ENCODE measurements around the gene OR1N2.
"Not testable (repeated sequence)": the region's sequence is repeated elsewhere in the genome, so short reads cannot be mapped to it uniquely, and the experiment has no call there.

The OR1N2 gene

DNA sequence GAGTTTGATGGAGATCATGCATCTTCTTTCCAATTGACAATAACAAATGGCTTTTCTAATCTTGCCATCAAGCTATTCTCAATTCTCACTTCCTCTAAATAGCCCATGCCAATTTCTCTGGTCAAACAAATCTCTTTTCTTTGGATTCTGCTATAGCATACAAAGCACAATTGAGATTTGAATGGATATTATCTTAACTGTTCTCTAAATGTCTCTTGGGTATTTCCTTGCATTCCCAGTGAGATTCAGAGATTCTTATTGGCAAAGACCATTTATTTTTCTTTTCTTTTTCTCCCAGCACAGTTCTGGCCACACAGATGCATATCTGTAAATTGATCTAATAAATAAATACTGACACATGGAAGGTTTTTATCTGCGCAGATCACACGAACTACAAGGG, at the start of gene OR1N2:
TSS of gene OR1N2 (plus strand) at position 301 of the 400 bp plus-strand sequence. CDS start 100 bp downstream, outside the sequence.
- DNase-seq = no peak

DNA sequence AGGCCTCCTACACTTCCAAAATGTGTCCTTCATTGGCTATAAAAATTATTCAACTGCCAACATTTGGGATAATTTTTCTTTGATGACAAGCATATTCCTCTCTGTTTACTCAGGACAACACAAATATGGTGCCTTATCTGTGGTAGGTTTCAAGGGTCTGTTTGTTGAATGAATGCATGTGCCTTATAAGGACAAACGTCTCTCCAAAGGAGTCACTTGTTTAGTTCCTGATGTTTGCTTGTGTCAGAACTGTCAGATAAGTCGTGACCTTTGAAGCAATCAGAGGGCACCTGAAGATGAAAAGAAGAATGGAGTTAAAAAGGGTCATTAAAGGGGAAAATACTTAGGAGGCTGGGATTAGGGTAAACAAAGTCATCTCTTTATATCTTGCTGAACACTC, 45.9 kb upstream of the OR1N2 start:
- DNase-seq = no peak

GRCh38 chr9:122510502-122510901, 42.4 kb upstream of the OR1N2 start, which contains the start of gene OR1J2:
OR1J2 (plus strand) TSS chr9:122510802; CDS start chr9:122510802, 0 bp downstream.
- DNase-seq = no peak

- DNase-seq = no peak
These were observed 34.7 kb upstream of the OR1N2 start for GRCh38 chr9:122518226-122518625.

DNA sequence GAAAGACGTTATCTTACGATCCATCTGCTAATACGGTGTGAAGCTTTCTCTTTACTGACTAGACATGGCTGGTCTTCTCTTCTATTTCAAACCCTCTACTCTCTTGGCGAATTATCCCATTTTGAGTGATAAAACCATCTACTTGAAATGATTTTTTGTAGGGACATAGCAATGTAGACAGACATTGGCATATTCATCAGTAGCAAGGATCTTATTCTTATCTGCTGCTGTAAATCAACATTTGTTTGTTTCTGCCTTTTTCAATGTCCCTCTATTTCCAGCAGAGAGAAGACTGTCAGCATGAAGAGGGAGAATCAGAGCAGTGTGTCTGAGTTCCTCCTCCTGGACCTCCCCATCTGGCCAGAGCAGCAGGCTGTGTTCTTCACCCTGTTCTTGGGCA, 34.1 kb upstream of the OR1N2 start, which contains the start of gene OR1J4:
TSS of gene OR1J4 (plus strand) at position 301 of the 400 bp plus-strand sequence. CDS start at position 301, 0 bp downstream.
- DNase-seq = no peak

GRCh38 chr9:122519376-122519775, 33.5 kb upstream of the OR1N2 start:
- no peak for DNase-seq

- DNase-seq = no peak
These were observed 26.3 kb upstream of the OR1N2 start for GRCh38 chr9:122526602-122527001.

DNA sequence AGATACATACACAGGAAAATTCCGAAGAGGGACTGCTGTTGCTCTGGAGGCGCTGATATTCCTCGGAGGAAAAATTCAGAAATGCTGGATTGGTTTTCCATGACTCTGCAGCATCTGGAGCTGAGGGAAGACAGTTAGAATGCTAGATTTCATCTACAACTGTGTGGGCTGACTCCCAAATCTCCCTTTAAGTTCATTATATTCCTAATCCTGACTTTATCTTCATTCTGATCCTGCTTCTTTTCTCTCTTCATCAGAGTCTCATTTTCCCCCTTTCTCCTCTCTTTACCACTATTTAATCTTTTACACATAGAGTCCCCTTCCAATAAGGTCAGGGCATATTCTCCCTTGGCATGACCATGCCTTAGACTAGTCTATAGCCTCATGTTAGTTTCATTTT, 25.7 kb upstream of the OR1N2 start, which contains the start of gene OR1N1:
TSS of gene OR1N1 (minus strand) at position 101 of the 400 bp plus-strand sequence. CDS start at position 101, 0 bp downstream.
- no peak for DNase-seq

DNA sequence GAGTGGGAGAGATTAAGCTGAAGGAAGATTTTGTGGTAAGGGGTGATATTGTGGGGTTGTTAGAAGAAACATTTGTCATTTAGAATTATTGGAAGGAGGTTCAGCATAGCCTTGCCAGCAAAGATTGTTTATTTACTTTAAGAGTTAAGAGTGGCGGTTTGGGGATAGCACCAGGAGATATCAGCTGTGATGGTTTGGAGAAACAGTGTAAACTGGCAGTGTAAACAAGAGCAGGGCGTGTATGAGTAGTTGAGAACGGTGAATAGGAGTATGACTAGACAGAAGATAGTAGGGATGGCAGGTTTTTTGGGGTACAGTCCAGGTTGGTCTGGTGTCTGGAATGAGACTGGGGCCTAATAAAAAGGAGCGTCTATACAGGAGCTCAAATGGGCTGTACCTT, 21.8 kb upstream of the OR1N2 start:
- not testable (repeated sequence) for DNase-seq

GRCh38 chr9:122536134-122536533, 16.8 kb upstream of the OR1N2 start:
- no peak for DNase-seq

DNA sequence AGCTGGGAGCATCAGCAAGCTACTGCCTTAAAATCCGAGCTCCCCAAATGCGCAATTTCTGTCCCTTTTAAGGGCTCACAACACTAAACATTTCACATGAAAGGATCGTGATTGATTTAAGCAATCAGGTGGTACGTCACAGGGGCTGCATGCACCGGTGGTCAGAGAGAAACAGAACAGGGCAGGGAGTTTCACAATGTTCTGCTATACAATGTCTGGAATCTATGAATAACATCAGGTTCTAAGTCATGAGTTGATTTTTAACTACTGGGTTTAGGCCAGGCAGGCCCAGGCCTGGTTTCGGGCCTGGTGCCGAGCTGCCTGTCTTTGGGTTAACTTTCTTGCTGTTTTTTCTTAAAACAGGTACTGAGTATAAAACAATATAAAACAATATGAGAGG, 15.8 kb upstream of the OR1N2 start:
- not testable (repeated sequence) for DNase-seq

DNA sequence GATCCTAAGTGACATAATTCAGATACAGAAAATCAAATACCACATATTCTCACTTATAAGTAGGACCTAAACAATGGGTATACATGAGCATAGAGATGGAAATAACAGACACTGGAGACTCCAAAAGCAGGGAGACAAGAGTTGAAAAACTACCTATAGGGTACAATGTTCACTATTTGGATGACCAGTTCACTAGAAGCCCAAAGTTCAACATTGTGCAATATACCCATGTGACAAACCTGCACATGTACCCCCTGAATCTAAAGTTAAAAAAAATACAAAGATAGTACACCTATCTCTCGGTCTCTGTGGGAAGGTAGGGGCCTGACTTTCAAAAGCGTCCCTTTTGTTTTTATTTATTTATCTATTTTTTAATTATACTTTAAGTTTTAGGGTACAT, 14.2 kb upstream of the OR1N2 start:
- DNase-seq = no peak

GRCh38 chr9:122546196-122546595, 6.7 kb upstream of the OR1N2 start:
- no peak for DNase-seq

DNA sequence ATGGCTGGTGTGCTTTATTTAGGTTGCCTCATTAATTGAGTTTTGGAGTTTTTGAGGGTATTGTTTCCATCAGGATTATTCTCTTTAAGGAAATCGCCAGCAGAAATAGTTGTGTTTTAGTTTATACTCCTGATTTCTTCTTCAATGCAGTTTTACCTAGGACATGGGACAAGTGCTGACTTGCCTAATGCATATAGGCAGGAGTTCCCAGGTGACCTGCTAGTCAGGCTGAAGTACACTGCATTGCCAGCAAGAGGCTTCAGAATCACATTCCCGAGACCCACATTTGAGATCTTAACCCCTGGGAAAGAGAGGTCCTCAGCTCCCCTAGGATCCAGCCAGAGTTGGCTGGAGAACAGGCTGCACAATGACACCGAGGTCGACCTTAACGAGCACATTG, 1.5 kb upstream of the OR1N2 start:
- no peak for DNase-seq

DNA sequence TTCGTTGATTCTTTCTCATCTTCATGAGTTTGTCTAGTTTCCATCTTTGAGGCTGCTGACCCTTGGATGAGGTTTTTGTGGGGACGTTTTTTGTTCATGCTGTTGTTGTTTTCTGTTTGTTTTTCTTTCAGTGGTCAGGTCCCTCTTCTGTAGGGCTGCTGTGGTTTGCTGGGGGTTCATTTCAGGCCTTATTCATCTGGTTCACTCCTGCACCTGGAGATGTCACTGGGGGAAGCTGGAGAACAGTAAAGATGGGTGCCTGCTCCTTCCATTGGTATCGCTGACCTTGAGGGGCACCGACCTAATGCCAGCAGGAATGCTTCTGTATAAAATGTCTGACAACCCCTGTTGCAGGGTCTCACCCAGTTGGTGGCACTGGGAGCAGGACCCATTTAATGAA, 8.5 kb downstream of the OR1N2 start:
- no peak for DNase-seq

DNA sequence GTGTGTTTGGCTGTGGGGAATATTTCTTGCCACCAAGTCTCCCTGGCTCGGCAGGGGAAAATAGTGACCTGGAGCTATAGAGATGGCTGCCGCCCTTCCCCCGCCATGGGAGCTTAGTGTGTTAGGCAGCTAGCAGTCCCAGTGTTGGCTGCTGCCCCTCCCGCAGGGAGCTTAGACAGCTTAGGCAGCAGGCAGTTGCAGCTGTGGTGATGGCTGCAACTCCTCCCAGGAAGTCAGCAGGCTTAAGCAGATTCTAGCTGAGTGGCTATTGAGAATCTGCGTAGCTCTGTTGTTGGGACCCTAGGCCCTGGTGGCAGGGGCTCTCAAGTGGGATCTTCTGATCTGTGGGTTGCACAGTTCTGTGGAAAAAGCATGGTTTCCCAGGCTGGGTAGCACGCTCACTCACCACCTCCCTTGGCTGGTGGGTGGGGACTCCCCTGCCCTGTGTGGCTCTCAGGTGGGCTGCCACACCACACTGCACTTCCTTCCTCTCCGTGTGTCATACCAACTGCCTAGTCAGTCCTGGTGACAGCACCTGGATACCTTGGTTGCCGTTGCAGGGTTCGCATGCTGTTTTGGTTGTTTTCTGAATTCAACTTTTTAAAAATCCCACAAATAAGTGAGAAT, 9.3 kb downstream of the OR1N2 start:
- DNase-seq = no peak

DNA sequence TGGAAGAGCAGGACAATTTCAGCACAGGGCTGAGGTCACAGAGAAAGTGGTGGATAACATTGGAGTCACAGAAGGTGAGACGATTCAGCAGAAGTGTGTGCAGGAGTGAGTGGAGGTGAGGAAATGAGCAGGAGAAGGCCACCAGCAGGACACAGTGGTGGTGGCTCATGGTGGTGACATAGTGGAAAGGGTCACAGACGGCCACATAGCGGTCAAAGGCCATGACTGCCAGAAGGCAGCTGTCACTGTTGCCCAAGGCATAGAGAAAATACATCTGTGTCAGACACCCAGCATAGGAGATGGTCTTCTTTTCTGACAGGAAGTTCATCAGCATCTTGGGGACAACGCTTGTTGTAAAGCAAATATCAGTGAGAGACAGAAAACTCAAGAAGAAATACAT, 15.0 kb downstream of the OR1N2 start:
- DNase-seq = no peak

GRCh38 chr9:122572456-122572855, 19.5 kb downstream of the OR1N2 start:
- DNase-seq = no peak

DNA sequence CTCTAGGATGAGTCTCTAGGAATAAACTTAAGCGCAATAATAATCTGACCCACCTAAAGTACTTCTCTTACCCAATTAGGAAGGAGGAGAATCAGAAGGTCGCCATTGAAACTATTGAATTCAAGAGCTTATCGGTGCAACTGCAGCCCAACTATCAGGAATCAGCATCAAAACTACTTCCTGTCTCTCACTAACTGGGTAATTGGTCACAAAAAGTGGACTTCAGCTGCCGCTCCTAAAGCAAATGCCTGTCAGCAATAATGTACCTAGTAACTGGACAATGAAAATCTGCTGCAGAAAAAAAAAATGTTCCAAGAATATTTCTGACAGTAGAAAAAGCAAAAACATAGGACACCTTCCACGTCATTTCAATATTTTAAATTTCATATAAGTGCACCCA, 27.0 kb downstream of the OR1N2 start:
- DNase-seq = no peak

- DNase-seq = no peak
These were observed 27.4 kb downstream of the OR1N2 start for GRCh38 chr9:122580360-122580759.

DNA sequence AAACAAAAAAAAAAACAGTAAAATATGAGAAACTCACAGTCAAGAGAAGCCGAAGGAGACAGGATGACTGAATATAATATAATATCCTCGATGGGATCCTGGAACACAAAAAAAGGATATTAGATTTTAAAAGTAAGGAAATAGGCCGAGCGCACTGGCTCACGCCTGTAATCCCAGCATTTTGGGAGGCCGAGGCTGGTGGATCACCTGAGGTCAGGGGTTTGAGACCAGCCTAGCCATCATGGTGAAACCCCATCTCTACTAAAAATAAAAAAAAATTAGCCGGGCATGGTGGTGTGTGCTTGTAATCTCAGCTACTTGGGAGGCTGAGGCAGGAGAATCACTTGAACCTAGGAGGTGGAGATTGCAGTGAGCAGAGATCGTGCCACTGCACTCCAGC, 30.4 kb downstream of the OR1N2 start, which contains the start of gene OR1L8:
TSS of gene OR1L8 (minus strand) at position 101 of the 400 bp plus-strand sequence. CDS start 14,907 bp downstream, outside the sequence.
- DNase-seq = not testable (repeated sequence)
